ENCODE data around the gene TRIM26. TPM values are rescaled to one million over a fixed set of nuclear protein-coding genes. Genes with fewer than 3 reads are reported as not detected.
"Not testable (repeated sequence)": the region's sequence is repeated elsewhere in the genome, so short reads cannot be mapped to it uniquely, and the experiment has no call there.

The TRIM26 gene
- total RNA-seq, 6 experiments from 2014 or later: 28.8 to 47.5 (median 38.9) TPM

DNA sequence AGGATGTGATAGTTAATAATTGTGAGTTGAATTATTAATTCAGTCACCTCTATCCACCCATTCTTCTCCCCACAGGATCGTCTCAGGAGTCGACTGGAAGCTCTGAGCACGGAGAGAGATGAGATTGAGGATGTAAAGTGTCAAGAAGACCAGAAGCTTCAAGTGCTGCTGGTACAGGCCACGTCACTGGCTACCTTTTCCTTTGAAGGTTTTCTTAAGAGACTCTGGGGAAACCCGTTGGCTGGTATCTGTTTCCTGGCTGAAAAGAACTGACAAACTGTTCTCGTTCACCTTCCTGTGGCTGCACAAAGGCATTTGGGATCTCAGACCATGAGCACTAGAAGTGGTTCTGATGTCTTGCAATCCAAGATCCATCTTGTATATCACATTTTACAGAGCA is 46.1 kb downstream of the TRIM26 start:
- H3K4me3 ChIP-seq: no peak overlapping the region
- WGBS (ENCODE audit: insufficient coverage, low coverage, low lambda C conversion rate, missing lambda C conversion rate): 83% methylated on average over 1 of the region's 6 CpGs
- no peaks in the 10 kb centered on the region for H3K36me3 ChIP-seq
- H3K9me3 ChIP-seq: no peaks in the 10 kb centered on the region
- no peak for TF ChIP-seq POLR2A (IDR thresholded peaks at IDR 0.05)
- TF ChIP-seq, protein P1, sequence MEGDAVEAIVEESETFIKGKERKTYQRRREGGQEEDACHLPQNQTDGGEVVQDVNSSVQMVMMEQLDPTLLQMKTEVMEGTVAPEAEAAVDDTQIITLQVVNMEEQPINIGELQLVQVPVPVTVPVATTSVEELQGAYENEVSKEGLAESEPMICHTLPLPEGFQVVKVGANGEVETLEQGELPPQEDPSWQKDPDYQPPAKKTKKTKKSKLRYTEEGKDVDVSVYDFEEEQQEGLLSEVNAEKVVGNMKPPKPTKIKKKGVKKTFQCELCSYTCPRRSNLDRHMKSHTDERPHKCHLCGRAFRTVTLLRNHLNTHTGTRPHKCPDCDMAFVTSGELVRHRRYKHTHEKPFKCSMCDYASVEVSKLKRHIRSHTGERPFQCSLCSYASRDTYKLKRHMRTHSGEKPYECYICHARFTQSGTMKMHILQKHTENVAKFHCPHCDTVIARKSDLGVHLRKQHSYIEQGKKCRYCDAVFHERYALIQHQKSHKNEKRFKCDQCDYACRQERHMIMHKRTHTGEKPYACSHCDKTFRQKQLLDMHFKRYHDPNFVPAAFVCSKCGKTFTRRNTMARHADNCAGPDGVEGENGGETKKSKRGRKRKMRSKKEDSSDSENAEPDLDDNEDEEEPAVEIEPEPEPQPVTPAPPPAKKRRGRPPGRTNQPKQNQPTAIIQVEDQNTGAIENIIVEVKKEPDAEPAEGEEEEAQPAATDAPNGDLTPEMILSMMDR (IDR thresholded peaks at IDR 0.05): no peak
- no peaks in the 10 kb centered on the region for H3K4me1 ChIP-seq
- H3K27me3 ChIP-seq: no peaks in the 10 kb centered on the region
- DNase-seq (no peak), ATAC-seq (no peak)
- no peak overlapping the region for H3K27ac ChIP-seq
- intact Hi-C loops (cut with DNase I): loop anchor here in 1 of 2 donors (10.0 kb wide), 1 partner anchor 62 kb away; no protein-coding TSS in a partner anchor

DNA sequence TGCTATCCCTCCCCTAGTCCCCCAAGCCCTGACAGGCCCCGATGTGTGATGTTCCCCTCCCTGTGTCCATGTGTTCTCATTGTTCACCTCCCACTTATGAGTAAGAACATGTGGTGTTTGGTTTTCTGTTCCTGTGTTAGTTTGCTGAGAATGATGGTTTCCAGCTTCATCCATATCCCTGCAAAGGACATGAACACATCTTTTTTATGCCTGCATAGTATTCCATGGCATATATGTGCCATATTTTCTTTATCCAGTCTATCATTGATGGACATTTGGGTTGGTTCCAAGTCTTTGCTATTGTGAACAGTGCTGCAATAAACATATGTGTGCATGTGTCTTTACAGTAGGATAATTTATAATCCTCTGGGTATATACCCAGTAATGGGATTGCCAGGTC is 48.0 kb downstream of the TRIM26 start:
- not testable (repeated sequence) for H3K27ac ChIP-seq, H3K36me3 ChIP-seq, H3K27me3 ChIP-seq, H3K4me1 ChIP-seq, ATAC-seq, H3K9me3 ChIP-seq, DNase-seq
- 100% methylated on average over 1 of the region's 1 CpG for WGBS (ENCODE audit: insufficient coverage, low coverage, low lambda C conversion rate, missing lambda C conversion rate)
- peak overlapping the region in 1 of 3 donors; percentile 40 for H3K4me3 ChIP-seq
- intact Hi-C loops (cut with DNase I): loop anchor here in 1 of 2 donors (10.0 kb wide), 1 partner anchor 60 kb away; no protein-coding TSS in a partner anchor

DNA sequence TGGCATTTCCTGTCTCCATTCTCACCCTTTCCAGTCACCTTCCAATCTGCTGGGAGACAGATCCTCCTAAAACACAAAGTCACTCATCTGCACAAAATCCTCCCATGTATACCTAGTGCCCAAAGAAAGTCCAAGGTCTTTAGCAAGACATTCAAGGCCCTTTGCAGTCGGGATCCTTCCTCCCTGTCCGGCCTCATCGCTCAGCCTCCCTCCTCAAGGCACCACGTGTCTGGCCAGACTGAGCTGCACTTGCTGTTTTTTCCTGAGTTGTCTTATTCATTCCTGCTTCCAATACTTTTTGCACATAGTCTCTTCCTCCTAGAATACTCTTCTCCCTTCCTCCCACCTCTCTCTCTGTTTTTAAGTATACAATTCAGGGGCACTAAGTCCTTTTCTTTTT is 48.5 kb downstream of the TRIM26 start:
- intact Hi-C loops (cut with DNase I): loop anchor here in 1 of 2 donors (10.0 kb wide), 1 partner anchor 60 kb away; no protein-coding TSS in a partner anchor
- Histone ChIP-seq H3K4me3 (peak overlapping the region in 1 of 3 donors; percentile 40), H3K27ac (no peak overlapping the region), H3K36me3 (no peaks in the 10 kb centered on the region), H3K9me3 (no peaks in the 10 kb centered on the region), H3K27me3 (no peaks in the 10 kb centered on the region), H3K4me1 (no peaks in the 10 kb centered on the region)
- ATAC-seq: no peak
- DNase-seq: no peak
- no peak for TF ChIP-seq POLR2A (IDR thresholded peaks at IDR 0.05)
- TF ChIP-seq, protein P1 (IDR thresholded peaks at IDR 0.05): no peak
- WGBS (ENCODE audit: insufficient coverage, low coverage, low lambda C conversion rate, missing lambda C conversion rate): 76% methylated on average over 4 of the region's 4 CpGs

DNA sequence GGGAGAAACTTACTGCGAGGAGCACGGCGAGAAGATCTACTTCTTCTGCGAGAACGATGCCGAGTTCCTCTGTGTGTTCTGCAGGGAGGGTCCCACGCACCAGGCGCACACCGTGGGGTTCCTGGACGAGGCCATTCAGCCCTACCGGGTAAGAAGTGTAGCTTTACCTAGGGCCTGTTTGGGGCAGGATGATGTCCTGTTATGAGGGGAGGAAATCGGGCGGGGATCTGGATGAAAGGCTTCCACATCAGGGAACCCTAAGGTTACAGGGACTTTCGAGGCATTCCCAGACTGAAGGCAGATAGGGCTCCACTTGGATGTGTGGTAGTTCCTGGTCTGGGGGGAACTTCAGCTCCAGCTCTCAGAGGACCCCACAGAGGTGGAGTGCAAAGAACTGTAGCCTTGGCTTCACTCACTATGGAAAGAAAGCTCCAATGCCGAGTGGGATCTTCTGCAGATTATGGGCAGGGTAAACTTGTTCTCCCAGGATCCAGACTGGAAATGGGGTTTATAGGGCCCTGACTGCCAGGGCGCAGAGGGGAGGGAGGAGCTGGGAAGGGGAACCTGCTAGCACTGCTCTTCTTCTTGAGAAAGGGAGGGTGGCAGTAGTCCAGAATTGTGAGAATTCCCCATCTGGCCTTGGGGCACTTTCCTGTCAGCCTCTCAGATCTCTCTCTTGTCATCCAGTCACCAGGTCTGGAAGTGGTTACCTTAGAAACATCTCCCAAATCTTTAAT is 49.1 kb downstream of the TRIM26 start:
- peak overlapping the region; percentile 29 to 54 (median 40) for H3K4me3 ChIP-seq
- DNase-seq (no peak), ATAC-seq (peak in 2 of 4 donors; percentile 2 to 3)
- peak overlapping the region; percentile 53 to 90 (median 72) for H3K27ac ChIP-seq
- H3K9me3 ChIP-seq: no peaks in the 10 kb centered on the region
- H3K36me3 ChIP-seq: no peaks in the 10 kb centered on the region
- 39% methylated on average over 2 of the region's 16 CpGs for WGBS (ENCODE audit: insufficient coverage, low coverage, low lambda C conversion rate, missing lambda C conversion rate)
- no peaks in the 10 kb centered on the region for H3K4me1 ChIP-seq
- TF ChIP-seq, protein P1 (IDR thresholded peaks at IDR 0.05): no peak
- TF ChIP-seq POLR2A (IDR thresholded peaks at IDR 0.05): no peak
- intact Hi-C loops (cut with DNase I): loop anchor here in 1 of 2 donors (10.0 kb wide), 1 partner anchor 59 kb away; no protein-coding TSS in a partner anchor
- no peaks in the 10 kb centered on the region for H3K27me3 ChIP-seq
